GM18861 (cell line): ENCODE results near the gene FUZ.

Experiments
- ATAC-seq: cut with Tn5 transposase; IDR thresholded peaks from one replicate; pipeline ENCODE4 v1.9.1; 2021; ENCODE audit not compliant: unreplicated experiment

The FUZ gene, protein sequence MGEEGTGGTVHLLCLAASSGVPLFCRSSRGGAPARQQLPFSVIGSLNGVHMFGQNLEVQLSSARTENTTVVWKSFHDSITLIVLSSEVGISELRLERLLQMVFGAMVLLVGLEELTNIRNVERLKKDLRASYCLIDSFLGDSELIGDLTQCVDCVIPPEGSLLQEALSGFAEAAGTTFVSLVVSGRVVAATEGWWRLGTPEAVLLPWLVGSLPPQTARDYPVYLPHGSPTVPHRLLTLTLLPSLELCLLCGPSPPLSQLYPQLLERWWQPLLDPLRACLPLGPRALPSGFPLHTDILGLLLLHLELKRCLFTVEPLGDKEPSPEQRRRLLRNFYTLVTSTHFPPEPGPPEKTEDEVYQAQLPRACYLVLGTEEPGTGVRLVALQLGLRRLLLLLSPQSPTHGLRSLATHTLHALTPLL

DNA sequence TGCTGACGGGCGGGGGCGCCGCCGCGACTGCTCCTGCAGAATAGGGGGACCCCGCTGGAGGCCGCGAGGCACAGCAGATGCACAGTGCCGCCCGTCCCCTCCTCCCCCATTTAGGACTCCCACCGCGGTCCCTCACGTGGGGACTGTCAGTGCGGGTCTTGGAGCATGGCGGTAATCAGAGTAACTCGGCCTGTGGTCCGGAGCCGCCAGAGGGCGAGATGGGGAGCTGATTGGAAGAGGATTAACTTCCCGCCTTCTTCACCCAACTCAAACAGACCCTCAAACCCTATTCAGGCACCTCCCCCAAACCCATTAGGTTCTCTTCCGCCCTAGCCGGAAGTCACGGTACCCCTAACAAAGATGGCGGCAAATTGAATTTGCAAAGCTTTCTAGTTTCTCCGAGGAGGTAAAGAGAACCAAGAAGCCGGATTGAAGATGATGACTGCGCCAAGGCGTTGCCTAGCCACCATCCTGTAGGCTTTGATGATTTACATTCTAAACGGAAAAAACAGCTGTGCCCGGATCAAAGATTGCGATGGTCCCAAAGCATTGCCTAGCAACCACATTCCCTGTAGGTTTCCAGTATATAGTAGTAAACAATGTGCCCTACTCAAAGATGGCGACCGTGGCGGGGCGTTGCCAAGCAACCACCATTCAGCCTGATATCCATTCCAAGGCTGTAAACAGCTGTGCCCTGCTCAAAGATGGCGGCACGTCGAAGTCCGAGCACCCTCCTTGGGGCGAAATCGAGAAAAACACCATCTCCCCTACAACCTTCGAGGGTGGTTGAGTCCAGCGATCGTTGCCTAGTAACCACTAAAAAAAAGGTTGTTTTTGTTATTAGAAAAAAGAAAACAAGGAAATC is at the start of gene FUZ:
FUZ (minus strand) TSS at position 296 of the 865 bp plus-strand sequence; CDS start at position 110, 186 bp downstream.
- peak; percentile 56 for ATAC-seq

DNA sequence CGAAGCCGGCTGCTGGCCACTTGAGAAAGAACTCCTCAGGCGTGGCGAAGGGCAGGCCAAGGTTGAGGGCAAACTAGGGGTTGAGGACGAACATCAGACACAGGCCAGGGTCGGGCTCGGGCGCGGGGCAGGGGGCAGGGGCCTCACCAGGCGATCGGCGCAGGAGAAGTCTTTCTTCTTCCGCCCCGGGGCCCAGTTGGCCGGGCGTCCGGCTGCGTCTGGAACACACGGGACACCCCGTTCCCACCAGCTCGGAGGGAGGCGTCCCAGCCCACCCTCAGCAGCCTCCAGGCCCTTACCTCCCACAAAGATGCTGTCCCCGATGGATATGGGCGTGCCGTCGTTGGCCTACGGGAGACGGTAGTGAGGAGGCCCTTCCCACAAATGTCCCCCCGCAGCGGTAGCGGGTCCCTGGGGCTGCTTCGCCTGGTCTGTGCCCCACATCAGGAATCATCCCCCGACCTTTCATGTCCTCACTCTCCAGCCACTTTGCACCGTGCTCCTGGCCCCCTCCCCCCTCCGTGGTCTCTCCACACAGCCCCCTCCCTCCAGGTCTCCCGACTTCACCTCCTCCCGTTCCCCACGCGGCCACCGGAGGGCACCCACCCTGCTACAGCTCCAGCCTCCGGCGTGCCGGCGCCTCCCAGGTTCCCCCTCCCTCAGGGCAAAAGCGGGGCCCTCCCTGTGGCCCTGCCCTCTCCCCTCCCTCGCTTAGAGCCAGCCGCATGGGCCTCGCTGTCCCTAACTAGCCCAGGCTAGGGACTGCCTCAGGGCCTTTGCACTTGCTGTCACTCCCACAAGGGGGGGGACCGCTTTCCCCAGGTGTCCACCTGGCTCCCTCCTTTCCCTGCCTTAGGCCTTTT is 49.5 kb upstream of the FUZ start:
- no peak for ATAC-seq

DNA sequence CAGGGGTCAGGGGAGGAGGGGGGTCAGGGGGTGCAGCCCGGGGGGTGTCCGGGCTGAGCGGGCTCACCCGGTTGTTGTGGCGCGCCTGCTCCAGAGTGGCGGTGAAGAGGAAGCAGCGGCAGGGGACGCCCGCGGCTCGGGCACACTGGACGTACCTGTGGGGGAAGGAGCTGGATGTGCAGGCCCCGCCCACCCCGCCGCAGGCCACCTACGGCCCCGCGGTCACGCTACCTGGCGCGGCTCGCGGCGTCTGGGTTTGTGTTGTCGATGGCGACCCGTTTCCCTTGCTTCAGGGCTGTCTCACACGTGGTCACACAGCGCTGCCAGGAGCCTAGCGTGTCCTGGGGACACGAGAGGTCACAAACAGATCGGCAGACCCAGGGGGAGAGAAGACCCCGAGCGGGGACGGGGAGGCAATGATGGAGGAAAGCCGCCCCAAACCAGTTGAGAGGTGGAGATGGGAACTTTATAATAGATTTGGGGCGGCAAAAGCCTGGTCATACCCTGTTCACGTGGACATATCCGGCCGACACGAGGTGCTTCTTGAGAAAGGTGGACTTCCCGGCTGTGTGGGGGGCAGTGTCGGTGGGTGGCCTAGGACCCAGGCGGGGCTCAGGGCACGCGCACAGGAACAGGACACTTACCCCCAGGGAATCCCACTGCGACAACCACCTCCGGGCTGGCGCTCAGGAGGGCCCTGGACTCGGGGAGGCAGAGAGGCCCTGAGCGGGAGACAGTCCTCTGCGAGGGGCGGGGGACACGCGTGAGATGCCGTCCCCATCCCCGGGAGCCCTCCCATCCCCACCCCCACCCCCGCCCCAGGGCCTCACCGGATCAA is 48.7 kb upstream of the FUZ start:
- ATAC-seq: no peak

DNA sequence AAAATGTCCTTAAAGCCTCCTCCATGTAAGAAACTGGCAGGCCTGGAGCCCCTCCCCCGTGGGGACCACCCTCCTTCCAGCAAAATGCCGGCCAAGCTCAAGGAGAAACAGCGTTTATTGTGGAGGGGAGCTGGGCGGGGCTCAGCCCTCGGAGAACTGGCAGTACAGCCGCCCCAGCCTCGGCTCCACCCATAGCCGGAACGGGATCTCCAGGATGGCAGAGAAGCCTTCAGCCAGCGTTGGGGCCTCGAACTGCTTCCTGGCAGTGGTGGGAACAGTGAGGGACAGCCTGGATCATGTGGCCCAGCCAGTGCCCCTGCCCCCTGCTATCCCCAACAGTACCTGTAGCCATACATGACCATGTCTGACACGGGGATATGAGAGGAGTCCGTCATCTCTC is 48.0 kb upstream of the FUZ start:
- ATAC-seq: no peak

DNA sequence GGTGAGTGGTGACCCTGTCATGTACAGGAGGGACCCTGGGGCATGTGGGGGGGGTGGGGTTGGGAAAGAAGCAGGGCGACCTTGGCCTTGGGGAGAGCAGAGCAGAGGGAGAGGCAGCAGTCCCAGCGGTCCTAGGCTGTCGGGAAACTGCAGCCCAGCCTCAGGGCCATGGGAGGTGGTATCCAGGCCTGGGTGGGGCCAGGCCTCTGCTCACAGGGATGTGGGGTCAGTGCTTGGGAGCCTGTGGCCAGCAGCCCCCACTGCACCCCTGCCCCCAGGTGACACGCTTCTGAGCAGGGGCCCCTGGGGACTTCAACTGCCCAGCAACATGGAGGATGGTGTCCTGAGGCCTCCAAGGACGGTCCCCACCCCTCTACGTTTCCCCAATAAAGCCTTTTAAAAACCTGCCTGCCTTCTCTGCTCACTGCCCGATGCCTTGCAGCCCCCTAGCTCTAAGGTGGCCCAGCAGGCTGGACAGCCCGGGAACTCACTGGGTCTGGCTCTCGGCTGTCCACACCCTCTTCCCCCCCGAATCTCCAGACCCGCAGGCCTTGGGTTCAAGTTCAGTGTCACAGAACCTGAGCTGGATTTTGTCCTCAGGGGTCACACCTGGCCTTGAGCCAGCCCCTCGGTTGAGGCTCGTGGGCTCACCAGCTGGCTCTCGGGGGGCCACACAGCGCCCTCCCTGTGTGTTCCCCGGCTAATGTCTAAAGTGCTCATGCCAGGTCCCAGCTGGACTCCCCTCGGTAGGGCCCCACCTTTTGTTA is 47.4 kb upstream of the FUZ start:
- no peak for ATAC-seq

DNA sequence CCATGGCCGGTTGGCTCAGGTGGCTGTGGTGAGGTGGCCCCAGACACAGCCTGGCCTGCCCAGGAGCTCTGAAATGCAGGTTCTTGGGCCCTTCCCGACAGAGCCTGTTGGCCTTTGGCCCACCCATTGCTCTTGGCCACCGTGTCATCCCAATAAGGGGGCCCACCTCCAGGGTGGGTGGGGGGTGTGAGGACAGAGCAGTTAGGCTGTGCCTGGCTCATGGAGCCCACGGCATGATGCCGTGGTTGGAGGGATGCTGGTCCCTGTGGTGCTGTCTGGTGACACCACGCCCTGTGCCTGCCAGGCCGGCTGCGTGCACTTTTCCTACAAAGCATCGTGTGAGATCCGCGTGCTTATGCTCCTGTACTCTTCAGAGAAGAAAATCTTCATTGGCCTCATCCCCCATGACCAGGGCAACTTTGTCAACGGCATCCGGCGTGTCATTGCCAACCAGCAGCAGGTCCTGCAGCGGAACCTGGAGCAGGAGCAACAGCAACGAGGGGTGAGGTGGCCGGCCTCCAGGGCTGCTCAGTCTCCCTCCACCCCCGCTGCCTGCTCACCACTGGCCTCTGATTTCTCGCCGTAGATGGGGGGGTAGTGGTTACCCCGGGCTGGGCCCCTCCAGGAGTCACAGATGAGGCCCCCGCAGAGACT is 46.7 kb upstream of the FUZ start:
- no peak for ATAC-seq

DNA sequence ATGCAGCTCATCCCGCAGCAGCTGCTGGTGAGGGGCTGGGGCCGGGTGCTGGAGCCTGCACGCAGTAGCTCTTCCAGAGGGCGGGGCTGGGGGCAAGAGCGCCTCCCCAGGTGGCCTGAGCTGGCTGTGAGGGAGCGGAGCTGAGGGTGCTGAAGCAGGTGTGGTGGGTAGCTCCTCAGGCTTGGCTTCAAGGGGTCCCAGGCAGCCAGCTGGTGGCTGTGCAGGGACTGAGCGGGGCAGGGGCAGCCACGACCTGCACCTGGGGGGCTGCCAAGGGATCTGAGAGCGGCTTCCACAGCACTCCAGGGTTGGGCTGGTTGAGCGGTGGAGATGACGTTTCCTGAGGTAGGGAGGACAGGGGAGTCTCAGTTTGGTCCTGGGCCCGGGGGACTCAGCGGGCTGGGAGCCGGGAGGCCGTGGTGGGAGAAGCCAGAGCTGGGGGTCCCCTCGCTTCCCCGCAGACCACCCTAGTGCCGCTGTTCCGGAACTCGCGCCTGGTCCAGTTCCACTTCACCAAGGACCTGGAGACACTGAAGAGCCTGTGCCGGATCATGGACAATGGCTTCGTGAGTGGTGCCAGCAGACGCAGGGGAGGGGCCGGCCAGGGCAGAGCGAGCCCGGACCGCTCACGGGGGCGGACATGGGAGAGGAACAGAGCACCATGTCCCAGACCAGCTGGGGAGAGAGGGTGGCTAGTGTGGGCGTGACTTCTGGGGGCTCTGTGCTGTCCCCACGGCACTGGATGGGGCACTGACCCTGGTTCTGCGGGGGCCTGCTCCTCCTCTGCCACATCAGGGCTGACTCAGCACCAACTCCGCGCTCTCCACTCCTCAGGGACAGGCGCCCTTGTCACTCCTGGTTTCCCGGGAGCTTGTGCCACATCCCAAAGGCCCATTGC is 45.2 kb upstream of the FUZ start:
- ATAC-seq: no peak

DNA sequence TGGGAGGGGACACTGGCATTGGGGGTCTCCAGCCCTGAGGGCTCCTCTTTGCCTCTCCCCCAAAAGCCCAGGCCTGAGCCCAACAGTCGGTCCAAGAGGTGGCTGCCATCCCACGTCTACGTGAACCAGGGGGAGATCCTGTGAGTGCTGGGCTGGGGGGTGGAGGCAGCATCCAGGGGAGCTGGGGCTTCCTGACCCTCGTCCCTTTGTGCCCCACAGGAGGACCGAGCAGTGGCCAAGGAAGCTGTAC is 44.7 kb upstream of the FUZ start:
- ATAC-seq: no peak

DNA sequence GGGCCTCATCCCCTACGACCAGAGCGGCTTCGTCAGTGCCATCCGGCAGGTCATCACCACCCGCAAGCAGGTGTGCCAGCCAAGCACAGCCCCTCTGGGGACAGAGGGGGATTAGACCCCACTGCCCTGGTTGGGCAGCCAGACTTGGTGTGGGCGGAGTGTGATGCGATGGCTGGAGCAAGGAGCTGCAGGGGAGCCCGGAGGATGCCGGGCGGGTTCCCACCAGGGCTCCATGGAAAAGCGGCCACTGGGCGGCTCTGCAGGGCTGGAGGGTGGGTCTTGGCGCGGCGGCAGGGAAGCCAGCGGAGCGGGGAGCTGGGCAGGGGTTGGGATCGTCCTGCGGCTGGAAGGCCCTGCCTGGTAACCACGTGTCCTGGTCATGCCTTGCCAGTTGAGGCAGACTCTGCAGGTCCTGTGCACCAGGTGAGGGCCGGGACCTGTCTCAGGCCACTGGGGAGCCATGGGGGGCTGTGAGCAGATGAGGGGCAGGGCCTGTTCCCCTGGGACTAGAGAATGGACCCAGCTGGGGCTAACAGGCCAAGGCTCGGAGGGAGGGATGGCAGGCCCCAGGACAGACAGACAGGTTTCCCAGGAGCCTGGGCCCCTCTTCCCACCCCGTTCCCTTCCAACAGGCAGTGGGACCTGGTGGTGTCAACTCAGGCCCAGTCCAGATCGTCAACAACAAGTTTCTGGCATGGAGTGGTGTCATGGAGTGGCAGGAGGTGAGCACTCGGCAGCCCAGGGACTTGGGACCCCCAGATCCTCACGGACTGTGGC is 44.2 kb upstream of the FUZ start:
- no peak for ATAC-seq

DNA sequence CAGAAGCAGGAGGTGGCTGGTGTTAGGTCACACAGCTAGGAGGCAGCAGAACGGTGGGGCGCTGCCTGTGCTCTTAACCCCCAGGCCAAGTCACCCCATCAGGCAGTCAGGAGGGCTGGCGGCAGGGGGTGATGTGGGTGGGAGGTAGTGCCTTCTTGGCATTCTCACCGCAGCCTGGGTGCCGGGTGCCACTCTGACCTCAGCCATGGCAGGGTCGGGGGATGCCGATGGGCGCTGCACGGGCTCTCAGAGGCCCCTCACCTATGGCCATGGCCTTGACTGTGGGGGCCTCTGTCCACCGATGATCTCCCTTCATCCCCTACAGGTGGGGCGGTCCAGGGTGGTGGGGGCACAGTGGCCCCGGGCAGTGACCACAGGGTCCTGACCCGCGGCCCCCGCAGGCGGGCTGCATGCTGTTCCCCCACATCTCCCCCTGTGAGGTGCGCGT is 43.5 kb upstream of the FUZ start:
- no peak for ATAC-seq

DNA sequence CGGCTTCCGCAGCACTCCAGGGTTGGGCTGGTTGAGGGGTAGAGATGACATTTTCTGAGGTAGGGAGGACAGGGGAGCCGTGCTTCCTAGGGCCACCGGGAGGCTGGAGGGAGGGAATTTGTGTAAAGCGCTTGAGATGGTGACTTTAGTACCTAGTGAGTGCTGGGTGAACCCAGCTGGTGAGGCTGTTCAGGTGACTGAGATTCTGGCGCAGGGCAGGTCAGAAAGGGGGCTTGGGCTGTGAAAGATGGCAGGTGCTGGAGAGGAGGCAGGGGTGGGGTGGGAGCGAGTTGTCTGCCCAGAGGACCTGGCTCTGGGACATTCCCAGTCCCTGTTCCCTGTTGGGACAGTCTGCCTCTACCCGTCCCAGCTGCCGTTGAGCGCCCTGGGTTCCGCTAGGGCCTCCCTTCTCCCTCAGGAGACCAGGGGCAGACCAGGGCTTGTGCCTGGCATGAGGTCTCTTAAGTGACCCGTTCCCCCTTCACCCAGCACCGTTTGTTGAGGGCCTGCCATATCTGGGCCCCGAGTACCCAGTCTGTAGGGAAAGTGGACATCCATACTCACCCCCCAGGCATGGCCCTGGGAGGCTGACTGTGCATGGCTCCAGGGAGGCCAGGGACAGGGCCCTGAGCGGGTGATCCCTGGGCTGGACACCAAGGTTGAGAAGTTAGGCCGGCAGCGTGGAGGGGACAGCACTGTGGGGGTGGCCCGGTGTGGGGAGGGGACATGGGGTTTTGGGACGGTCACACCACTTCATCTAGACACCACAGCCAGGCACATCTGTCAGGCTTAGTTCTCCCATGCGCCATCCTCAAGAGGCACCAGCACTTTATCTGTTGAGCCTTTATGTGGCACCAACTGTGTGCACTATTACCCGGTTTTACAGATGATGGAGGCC is 42.8 kb upstream of the FUZ start:
- no peak for ATAC-seq

DNA sequence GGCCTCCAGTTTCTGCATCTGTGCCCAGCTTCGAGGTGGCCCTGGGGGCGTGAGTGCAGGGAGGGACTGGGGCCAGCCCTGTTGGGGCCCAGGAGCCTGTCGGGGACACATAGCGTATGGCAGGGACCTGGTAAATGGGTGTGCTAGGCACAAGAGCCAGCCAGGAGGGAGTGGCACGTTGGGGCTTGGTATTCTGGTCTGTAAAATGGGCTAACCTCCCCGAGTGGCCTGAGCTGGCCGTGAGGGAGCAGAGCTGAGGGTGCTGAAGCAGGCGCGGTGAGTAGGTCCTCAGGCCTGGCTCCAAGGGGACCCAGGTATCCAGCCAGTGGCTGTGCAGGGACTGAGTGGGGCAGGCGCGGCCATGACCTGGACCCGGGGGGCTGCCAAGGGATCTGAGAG is 42.2 kb upstream of the FUZ start:
- ATAC-seq: no peak

DNA sequence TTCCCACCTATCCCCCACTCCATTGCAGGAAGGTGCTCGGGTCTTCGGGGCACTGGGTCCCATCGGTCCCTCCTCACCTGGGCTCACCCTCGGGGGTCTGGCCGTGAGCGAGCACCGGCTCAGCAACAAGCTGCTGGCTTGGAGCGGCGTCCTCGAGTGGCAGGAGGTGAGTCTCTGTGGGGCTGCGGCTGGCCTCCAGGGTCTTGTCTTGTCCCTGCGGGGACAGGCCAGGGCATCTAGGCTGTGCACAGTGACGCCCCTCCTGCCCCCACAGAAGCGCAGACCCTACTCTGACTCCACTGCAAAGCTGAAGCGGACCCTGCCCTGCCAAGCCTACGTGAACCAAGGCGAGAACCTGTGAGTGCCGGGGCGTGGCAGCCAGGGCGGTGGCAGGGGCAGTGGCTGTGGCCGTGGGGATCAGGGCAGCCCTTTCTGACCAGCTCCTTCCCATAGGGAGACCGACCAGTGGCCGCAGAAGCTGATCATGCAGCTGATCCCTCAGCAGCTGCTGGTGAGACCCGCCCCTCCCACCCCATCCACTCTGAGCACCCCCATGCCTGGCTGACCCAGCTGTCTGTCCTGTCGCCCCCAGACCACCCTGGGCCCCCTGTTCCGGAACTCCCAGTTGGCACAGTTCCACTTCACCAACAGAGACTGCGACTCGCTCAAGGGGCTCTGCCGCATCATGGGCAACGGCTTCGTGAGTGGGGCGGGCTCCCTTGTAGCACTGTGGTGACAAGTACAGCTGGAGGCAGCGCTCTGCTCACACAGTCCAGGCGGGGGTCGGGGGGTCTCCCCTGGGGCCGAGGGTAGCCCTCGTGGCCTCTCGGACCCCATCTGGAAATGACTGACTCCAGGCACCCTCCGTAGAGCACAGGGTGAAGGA is 41.5 kb upstream of the FUZ start:
- no peak for ATAC-seq

DNA sequence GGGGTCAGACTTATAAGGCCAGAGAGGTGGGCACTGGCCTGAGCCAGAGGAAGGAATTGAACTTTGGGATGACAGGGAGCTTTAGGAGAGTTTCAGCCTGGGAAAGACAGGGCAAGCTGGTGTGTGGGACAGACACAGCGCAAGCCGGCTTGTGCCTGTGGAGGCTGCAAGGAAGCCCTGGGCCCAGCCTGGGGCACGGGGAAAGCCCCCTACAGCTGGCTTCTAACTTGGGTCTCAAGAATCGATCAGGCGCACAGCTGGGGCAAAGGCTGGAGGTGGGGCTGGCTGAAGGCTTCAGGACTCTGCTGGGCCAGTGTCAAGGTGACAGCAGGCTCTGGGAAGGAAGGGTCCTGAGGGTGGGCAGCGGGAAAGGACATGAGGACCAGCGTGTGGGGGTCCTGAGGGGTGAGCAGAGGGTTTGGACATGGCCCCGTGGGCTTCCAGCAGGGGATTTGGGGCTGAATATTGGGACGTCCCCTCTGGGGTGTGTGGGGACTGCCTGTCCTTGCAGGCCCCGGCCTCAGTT is 40.8 kb upstream of the FUZ start:
- no peak for ATAC-seq

DNA sequence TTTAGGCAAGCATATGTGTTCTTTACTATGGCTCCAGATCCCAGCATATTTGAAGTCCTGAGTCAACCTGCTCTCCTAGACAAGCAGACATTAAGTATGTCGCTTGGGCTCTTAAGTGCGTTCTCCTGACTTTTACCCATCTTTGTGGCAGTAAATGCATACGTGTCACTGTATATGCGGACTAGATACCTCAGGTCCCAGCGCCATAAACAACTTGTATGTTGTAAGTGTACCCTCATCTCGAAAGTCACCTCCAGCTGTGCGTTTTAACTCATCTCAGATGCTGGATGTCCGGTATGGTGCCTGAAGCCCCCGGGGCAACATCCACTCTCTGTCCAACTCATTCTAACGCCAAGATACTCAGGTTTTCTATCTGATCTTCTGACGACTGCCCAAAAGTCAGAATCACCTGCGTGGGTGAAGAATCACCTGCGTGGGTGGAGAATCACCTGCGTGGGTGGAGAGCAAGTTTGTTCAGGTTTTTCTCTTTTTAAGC is 39.6 kb upstream of the FUZ start:
- no peak for ATAC-seq
